ENCODE data around the gene COMT.

DNA sequence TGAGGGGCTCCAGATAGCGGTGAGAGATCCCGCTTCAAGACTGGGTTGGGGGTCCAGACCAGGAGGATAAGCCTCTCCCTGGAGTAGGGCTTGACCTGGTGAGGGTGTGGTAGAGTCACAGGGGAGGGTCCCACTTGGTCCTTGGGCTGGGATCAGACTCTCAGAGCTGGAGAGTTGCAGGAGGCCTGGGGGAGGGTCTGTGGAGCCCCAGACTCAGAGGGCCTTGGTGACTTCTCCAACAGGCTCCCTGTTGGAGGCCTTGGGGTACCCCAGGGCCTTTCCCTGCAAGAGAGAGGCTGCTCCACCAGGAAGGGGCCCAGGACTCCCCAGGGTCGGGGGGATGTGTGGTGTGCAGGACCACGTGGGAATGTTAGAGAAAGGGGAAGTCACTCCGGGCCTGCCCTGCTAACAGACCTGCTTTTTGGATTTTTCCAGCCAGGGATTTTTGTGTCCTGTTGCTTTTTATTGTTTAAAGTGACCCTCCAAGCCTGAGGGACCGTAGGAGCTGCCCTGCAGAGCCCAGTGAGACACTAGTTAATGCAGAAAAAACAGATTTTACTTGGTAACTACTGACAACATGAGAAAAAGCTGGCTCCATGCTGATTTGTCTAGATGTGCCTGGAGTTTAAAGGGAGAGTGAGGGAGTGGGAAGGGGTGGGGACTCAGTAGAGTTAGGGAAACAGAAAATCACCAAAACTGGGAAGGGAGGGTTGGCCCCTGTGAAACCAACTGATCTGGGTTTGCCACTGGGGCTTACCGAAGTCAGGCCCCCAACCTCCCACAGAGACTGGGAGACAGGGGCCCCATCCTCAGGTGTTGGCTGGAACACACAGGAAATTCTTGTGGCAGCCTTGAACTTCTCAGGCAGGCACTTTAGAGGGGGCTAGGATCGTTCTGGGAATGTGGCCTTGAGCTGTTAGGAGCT is 847 bp downstream of the COMT start:
- TF ChIP-seq, protein P1, sequence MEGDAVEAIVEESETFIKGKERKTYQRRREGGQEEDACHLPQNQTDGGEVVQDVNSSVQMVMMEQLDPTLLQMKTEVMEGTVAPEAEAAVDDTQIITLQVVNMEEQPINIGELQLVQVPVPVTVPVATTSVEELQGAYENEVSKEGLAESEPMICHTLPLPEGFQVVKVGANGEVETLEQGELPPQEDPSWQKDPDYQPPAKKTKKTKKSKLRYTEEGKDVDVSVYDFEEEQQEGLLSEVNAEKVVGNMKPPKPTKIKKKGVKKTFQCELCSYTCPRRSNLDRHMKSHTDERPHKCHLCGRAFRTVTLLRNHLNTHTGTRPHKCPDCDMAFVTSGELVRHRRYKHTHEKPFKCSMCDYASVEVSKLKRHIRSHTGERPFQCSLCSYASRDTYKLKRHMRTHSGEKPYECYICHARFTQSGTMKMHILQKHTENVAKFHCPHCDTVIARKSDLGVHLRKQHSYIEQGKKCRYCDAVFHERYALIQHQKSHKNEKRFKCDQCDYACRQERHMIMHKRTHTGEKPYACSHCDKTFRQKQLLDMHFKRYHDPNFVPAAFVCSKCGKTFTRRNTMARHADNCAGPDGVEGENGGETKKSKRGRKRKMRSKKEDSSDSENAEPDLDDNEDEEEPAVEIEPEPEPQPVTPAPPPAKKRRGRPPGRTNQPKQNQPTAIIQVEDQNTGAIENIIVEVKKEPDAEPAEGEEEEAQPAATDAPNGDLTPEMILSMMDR (IDR thresholded peaks at IDR 0.05) = no peak
- no peak for TF ChIP-seq POLR2A (IDR thresholded peaks at IDR 0.05)
